H1 (cell line): ENCODE measurements around the gene OBI1. TPM values are rescaled to one million over a fixed set of nuclear protein-coding genes. Genes with fewer than 3 reads are reported as not detected.
"Not testable (repeated sequence)": the region's sequence is repeated elsewhere in the genome, so short reads cannot be mapped to it uniquely, and the experiment has no call there.

Experiments
- CTCF ChIA-PET: fragments of 300-600 bp; sonication (Branson Sonifier 250); formaldehyde crosslinking; loops from one replicate; lab custom pipeline; 2021; ENCODE audit not compliant: partially characterized antibody; lab: Charles Lee
- POLR2A ChIA-PET: fragments of 300-600 bp; sonication (Branson Sonifier 250); formaldehyde crosslinking; loops from one replicate; lab custom pipeline; 2021; ENCODE audit warnings: inconsistent platforms; ENCODE audit not compliant: partially characterized antibody; lab: Charles Lee
- DNase-seq, 2 experiments: peaks; one replicate each; pipeline versions ENCODE4 v3.0.0 to v3.0.0-alpha.2; 2010 to 2022; ENCODE audit warnings: low spot score in 2 of 2, low read depth in 1 of 2, mixed read lengths in 1 of 2
- FAIRE-seq: peaks from 2 replicates; lab custom pipeline; 2011; peaks lifted over from hg19 to GRCh38; lab: Jason Lieb, UNC
- H2AFZ ChIP-seq: 2 replicates; pipeline ENCODE4 v1.8.1; 2012; ENCODE audit warnings: low read length, inconsistent platforms
- H2AK5ac ChIP-seq: 2 replicates; pipeline ENCODE4 v1.6.1; 2013; ENCODE audit warnings: low read depth, low read length
- H2BK120ac ChIP-seq: replicated peaks from 2 replicates; pipeline ENCODE3; 2013; ENCODE audit warnings: low read depth, low read length, inconsistent platforms
- H2BK12ac ChIP-seq: 2 replicates; pipeline ENCODE4 v1.6.1; 2013; ENCODE audit warnings: low read depth, low read length
- H2BK15ac ChIP-seq: 2 replicates; pipeline ENCODE4 v1.6.1; 2013; ENCODE audit warnings: low read length
- H2BK20ac ChIP-seq: 2 replicates; pipeline ENCODE4 v1.6.1; 2013; ENCODE audit warnings: low read length
- H2BK5ac ChIP-seq: 2 replicates; pipeline ENCODE4 v1.6.1; 2013; ENCODE audit warnings: low read depth, low read length
- H3K14ac ChIP-seq: 2 replicates; pipeline ENCODE4 v1.6.1; 2013; ENCODE audit warnings: inconsistent platforms; ENCODE audit not compliant: insufficient read length
- H3K18ac ChIP-seq: 2 replicates; pipeline ENCODE4 v1.6.1; 2013; ENCODE audit warnings: low read length; ENCODE audit errors: extremely low read depth
- H3K23ac ChIP-seq: 2 replicates; pipeline ENCODE4 v1.6.1; 2013; ENCODE audit warnings: inconsistent platforms; ENCODE audit not compliant: insufficient read length
- H3K23me2 ChIP-seq: 2 replicates; pipeline ENCODE4 v1.6.1; 2013; ENCODE audit warnings: low read depth, low read length
- H3K27ac ChIP-seq: 2 replicates; pipeline ENCODE4 v1.6.1; 2011; ENCODE audit warnings: low read depth, low read length, inconsistent platforms
- H3K27me3 ChIP-seq, 4 experiments: replicated peaks in 1 of 4; 1 replicate in 1 of 4; 2 replicates in 3 of 4; pipeline versions ENCODE4 v1.6.1 to v1.8.1; 2011 to 2013; ENCODE audit warnings: low read length in 3 of 4, mild to moderate bottlenecking in 3 of 4, inconsistent platforms in 2 of 4, mixed read lengths in 2 of 4, moderate library complexity in 1 of 4; ENCODE audit not compliant: control insufficient read depth in 3 of 4, insufficient read depth in 3 of 4; ENCODE audit errors: extremely low read depth in 1 of 4
- H3K36me3 ChIP-seq, 4 experiments: 2 replicates each; pipeline versions ENCODE4 v1.6.1 to v1.8.1; 2011 to 2013; ENCODE audit warnings: mild to moderate bottlenecking in 4 of 4, low read length in 3 of 4, moderate library complexity in 2 of 4, control low read depth in 1 of 4, inconsistent platforms in 1 of 4; ENCODE audit not compliant: insufficient read depth in 4 of 4, control insufficient read depth in 2 of 4
- H3K4ac ChIP-seq: replicated peaks from 2 replicates; pipeline ENCODE3; 2013; ENCODE audit warnings: low read length, low read depth, mixed read lengths, inconsistent platforms; ENCODE audit not compliant: insufficient read length
- H3K4me1 ChIP-seq, 4 experiments: replicated peaks in 1 of 4; 1 replicate in 1 of 4; 2 replicates in 3 of 4; pipeline versions ENCODE4 v1.6.1 to v1.8.1; 2011 to 2013; ENCODE audit warnings: low read length in 3 of 4, inconsistent platforms in 2 of 4, mixed read lengths in 1 of 4; ENCODE audit not compliant: insufficient read depth in 4 of 4, control insufficient read depth in 3 of 4
- H3K4me2 ChIP-seq, 2 experiments: 2 replicates each; pipeline versions ENCODE4 v1.6.1 to v1.8.1; 2011 to 2013; ENCODE audit warnings: low read depth in 2 of 2, low read length in 2 of 2, control low read depth in 1 of 2, inconsistent platforms in 1 of 2, mild to moderate bottlenecking in 1 of 2; ENCODE audit not compliant: insufficient read depth in 1 of 2
- H3K4me3 ChIP-seq, 4 experiments: fragments of 200-600, 300-600 bp in 1 of 4; sonication (generic), shearing (Covaris generic), sonication (Bioruptor Twin) in 1 of 4; 2 replicates each; pipeline versions ENCODE4 v1.5.1 to v1.8.1; 2011 to 2016; ENCODE audit warnings: low read length in 4 of 4, low read depth in 3 of 4, control low read depth in 2 of 4, inconsistent platforms in 2 of 4, mild to moderate bottlenecking in 2 of 4, mixed read lengths in 1 of 4, moderate library complexity in 1 of 4; ENCODE audit not compliant: insufficient read depth in 2 of 4; ENCODE audit errors: extremely low read depth in 1 of 4
- H3K56ac ChIP-seq: replicated peaks from 2 replicates; pipeline ENCODE3; 2013; ENCODE audit warnings: low read depth, mild to moderate bottlenecking, mixed read lengths, low read length, inconsistent platforms; ENCODE audit not compliant: insufficient read length
- H3K79me1 ChIP-seq: 2 replicates; pipeline ENCODE4 v1.6.1; 2013; ENCODE audit warnings: low read depth, low read length, control low read depth
- H3K79me2 ChIP-seq, 2 experiments: 2 replicates each; pipeline versions ENCODE4 v1.6.1 to v1.8.1; 2012 to 2013; ENCODE audit warnings: low read length in 2 of 2, mild to moderate bottlenecking in 2 of 2, inconsistent platforms in 1 of 2; ENCODE audit not compliant: insufficient read depth in 2 of 2, control insufficient read depth in 1 of 2
- H3K9ac ChIP-seq, 4 experiments: replicated peaks in 1 of 4; 1 replicate in 1 of 4; 2 replicates in 3 of 4; pipeline versions ENCODE4 v1.6.1 to v1.8.1; 2011 to 2013; ENCODE audit warnings: low read depth in 3 of 4, low read length in 3 of 4, control low read depth in 2 of 4, mild to moderate bottlenecking in 2 of 4, moderate library complexity in 2 of 4, inconsistent platforms in 1 of 4; ENCODE audit errors: extremely low read depth in 1 of 4
- H3K9me3 ChIP-seq, 2 experiments: 2 replicates each; pipeline versions ENCODE4 v1.6.1 to v1.8.1; 2012 to 2013; ENCODE audit warnings: mild to moderate bottlenecking in 2 of 2, moderate library complexity in 2 of 2, control low read depth in 1 of 2, inconsistent platforms in 1 of 2, low read depth in 1 of 2, low read length in 1 of 2, mixed read lengths in 1 of 2; ENCODE audit not compliant: insufficient read depth in 2 of 2
- H4K20me1 ChIP-seq, 2 experiments: replicated peaks in 1 of 2; 2 replicates each; pipeline versions ENCODE3 to v1.8.1; 2011 to 2013; ENCODE audit warnings: inconsistent platforms in 2 of 2, low read length in 2 of 2, mild to moderate bottlenecking in 1 of 2; ENCODE audit not compliant: insufficient read depth in 2 of 2, control insufficient read depth in 1 of 2
- H4K5ac ChIP-seq: 2 replicates; pipeline ENCODE4 v1.6.1; 2013; ENCODE audit warnings: low read length, low read depth, mixed read lengths, inconsistent platforms; ENCODE audit not compliant: insufficient read length
- H4K8ac ChIP-seq: 2 replicates; pipeline ENCODE4 v1.8.0; 2013; ENCODE audit warnings: mild to moderate bottlenecking, moderate library complexity, low read length, inconsistent platforms; ENCODE audit not compliant: insufficient read depth; ENCODE audit errors: extremely low read depth
- H4K91ac ChIP-seq: replicated peaks from 2 replicates; pipeline ENCODE3; 2013; ENCODE audit warnings: low read length, mixed read lengths, inconsistent platforms; ENCODE audit not compliant: insufficient read length
- CBX8 ChIP-seq: fragments of 300-800, 300-1000 bp; sonication (generic); IDR thresholded peaks from 2 replicates; pipeline ENCODE4 v1.7.1; 2016; ENCODE audit warnings: low read depth, low read length, borderline replicate concordance
- JUN ChIP-seq: IDR thresholded peaks from 2 replicates; pipeline ENCODE4 v1.6.1; 2011; ENCODE audit warnings: low read depth, mild to moderate bottlenecking, improper control_type of control experiment, low read length
- PHF8 ChIP-seq: fragments of 200-600 bp; sonication (generic); conservative IDR thresholded peaks from 2 replicates; pipeline ENCODE4 v1.7.1; 2012; ENCODE audit warnings: low read depth, mild to moderate bottlenecking, inconsistent platforms, low read length, moderate library complexity
- POLR2A ChIP-seq, 2 experiments: IDR thresholded peaks; 1 replicate in 1 of 2; 2 replicates in 1 of 2; pipeline ENCODE4 v1.6.1; 2011; ENCODE audit warnings: low read depth in 2 of 2, low read length in 2 of 2, mild to moderate bottlenecking in 2 of 2; ENCODE audit errors: control extremely low read depth in 1 of 2
- SP1 ChIP-seq: IDR thresholded peaks from 2 replicates; pipeline ENCODE4 v1.6.1; 2011; ENCODE audit warnings: low read depth, low read length
- USF2 ChIP-seq: IDR thresholded peaks from 2 replicates; pipeline ENCODE4 v1.6.1; 2011; ENCODE audit warnings: low read length, improper control_type of control experiment
- WGBS, 2 experiments: shearing (Covaris generic) in 1 of 2; methylation state at CpG; one replicate each; pipeline versions ENCODE4 v1.1.6 to v1.1.7; 2013 to 2015; ENCODE audit warnings: low lambda C conversion rate in 2 of 2, mixed read lengths in 2 of 2, inconsistent platforms in 1 of 2, low coverage in 1 of 2, missing lambda C conversion rate in 1 of 2; ENCODE audit not compliant: insufficient replicate concordance in 2 of 2, insufficient coverage in 1 of 2, insufficient read length in 1 of 2; ENCODE audit errors: extremely low coverage in 1 of 2, missing lambda C conversion rate in 1 of 2; 5-methylcytosine and 5-hydroxymethylcytosine counted together
- polyA plus RNA-seq, 7 experiments: library from polyadenylated mRNA; depleted of rRNA in 3 of 7; stranded (reverse) in 5 of 7; unstranded in 2 of 7; fragments of >200 nt in 5 of 7; fragments of 200-250 nt in 2 of 7; gene quantifications; 1 replicate in 5 of 7; 2 replicates in 1 of 7; 4 replicates in 1 of 7; pipeline versions ENCODE4 v1.2.1 to v1.2.3, GENCODE V29; 2011 to 2013; ENCODE audit warnings: missing spikeins in 2 of 7, mixed read lengths in 2 of 7
- total RNA-seq: library from RNA; stranded (reverse); fragmentation: NEBNext Ultra II Directional; extraction: Animal tissue kit (Norgen Biotek cat#: 25700); gene quantifications from 2 replicates; pipeline ENCODE4 v1.2.1, GENCODE V29; 2021

The OBI1 gene
- total and polyA plus RNA-seq, 2 of the 8 experiments (the other 6 are each of a cell fraction or from before 2014, with no cell fraction given), result 7.1 to 14.3 TPM

- no peak for TF ChIP-seq SP1
- TF ChIP-seq PHF8, result no peak
- TF ChIP-seq CBX8, result no peak
- no peak for TF ChIP-seq POLR2A (IDR thresholded peaks at IDR 0.05; ENCODE audit: control extremely low read depth in 1 of 2, low read depth in 2 of 2, low read length in 2 of 2)
- TF ChIP-seq USF2, result no peak
- no peak for TF ChIP-seq JUN
Observed at GRCh38 chr13:78649997-78650716, 8.8 kb downstream of the OBI1 start (continued).

DNA sequence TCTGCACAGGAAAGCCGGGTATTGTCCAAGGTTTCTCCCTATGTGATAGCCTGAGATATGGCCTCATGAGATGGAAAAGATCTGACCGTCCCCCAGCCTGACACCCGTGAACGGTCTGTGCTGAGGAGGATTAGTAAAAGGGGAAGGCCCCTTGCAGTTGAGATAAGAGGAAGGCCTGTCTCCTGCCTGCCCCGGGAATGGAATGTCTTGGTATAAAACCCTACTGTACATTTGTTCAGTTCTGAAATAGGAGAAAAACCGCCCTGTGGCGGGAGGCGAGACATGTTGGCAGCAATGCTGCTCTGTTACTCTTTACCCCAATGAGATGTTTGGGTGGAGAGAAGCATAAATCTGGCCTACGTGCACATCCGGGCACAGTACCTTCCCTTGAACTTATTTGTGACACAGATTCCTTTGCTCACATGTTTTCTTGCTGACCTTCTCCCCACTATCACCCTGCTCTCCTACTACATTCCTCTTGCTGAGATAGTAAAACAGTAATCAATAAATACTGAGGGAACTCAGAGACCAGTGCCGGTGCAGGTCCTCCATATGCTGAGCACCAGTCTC lies 11.8 kb downstream of the OBI1 start:
- H3K9ac ChIP-seq, H3K18ac ChIP-seq, H2BK5ac ChIP-seq, H4K5ac ChIP-seq, H3K4me1 ChIP-seq, FAIRE-seq, H3K4ac ChIP-seq, H3K27ac ChIP-seq, H2AK5ac ChIP-seq, H2BK12ac ChIP-seq, H3K14ac ChIP-seq, H3K9me3 ChIP-seq, H2BK120ac ChIP-seq, H3K27me3 ChIP-seq, H2BK15ac ChIP-seq, H3K79me1 ChIP-seq, POLR2A ChIA-PET, H3K23ac ChIP-seq, CTCF ChIA-PET, H4K91ac ChIP-seq, DNase-seq, H2BK20ac ChIP-seq, H4K8ac ChIP-seq, H3K23me2 ChIP-seq, H2AFZ ChIP-seq, H3K56ac ChIP-seq, H3K4me3 ChIP-seq, H3K4me2 ChIP-seq: not testable (repeated sequence)
- 93% methylated on average over 11 of the region's 11 CpGs; no CpG with 5 or more reads in 1 of the 2 experiments for WGBS, 2 experiments
- Histone ChIP-seq H4K20me1 (peaks cover 4 to 17% of the 10 kb centered on the region in 2 experiments), H3K36me3 (peaks cover 0 to 10% (median 0%) of the 10 kb centered on the region in 4 experiments; a peak in 2 of 8 replicates), H3K79me2 (peaks cover 4 to 89% of the 10 kb centered on the region in 2 experiments; a peak in 3 of 4 replicates)
